SIG-M5 treated with dmso at 0.1 percent for 504 hours (cell line): ENCODE results near the gene ABCC10.
"Not testable (repeated sequence)": the region's sequence is repeated elsewhere in the genome, so short reads cannot be mapped to it uniquely, and the experiment has no call there.

ENCODE experiments used
- DNase-seq: peaks from one replicate; lab custom pipeline; 2025; ENCODE audit not compliant: unreplicated experiment; lab: John Stamatoyannopoulos, UW

The ABCC10 gene

DNA sequence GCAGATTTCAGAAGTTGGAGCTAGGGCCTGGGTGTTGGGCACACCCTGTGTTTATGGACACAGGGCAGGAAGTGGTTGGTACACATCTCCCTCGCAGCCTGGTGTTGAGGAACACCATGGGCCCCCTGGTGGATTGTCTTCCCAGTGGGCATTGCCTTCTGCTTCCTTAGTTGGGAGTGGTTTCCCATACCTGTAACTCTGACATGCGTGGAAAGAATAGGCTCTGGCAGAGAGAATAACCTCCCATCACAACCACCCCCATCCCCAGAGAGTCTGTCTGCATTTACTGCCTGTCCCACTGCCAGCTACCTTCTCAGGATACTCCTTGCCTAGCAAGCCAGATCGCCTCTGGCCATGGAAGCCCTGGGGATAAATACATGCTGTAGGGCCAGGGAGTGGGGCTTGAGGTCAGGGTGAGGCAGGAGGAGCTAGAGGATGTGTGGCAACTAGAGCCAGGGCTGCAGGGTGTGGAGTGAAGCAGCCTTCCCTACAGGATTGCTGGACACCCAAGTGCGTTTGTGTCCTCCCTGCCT is 68.1 kb downstream of the ABCC10 start:
- peak; percentile 21 for DNase-seq

DNA sequence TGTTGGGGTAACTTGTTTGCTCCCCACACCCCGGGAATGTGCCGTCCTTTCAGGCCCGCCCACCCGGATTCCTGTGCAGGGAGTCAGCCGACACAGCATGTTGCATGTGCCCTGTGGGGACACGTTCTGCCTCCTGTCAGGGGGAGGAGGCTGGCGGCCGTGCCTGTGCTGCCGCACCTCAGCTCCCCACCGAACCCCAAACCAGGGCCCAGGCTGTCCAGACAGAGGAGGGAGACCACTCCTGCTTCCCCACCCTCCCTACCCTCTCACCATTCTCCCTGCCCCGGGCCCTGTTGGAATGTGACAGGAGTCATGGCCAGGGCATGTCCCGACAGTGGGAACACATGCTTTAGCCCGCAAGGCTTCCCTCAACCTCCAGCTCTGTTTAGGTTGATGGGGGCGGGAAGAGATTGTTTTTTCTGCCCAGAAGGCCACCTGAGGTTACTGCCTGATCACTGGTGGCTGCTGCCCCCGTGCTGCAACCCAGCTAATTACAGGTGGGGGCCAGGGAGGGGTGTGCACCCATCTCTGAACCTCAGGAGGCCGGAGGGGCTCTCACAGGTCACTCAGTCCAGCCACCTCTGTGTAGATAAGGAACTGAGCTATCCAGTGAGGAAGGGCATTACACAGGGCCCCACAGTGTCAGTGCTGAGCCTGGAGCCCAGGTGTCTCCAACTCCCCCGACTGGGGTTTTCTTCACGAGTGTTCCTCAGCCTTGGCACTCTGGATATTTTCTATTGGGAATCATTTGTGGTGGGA is 69.2 kb downstream of the ABCC10 start:
- no peak for DNase-seq

DNA sequence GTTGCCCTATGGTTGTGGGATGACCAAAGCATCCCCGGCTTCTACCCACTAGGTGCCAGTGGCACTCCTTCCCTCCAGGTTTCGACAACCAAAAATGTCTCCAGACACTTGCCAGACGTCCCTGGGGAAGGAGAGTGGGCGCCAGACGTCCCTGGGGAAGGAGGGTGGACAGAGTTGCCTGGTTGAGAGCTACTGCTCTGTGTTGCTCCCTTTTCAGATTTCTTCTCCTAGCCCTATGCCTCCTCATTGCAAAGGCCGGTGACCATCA is 69.7 kb downstream of the ABCC10 start:
- DNase-seq: no peak

DNA sequence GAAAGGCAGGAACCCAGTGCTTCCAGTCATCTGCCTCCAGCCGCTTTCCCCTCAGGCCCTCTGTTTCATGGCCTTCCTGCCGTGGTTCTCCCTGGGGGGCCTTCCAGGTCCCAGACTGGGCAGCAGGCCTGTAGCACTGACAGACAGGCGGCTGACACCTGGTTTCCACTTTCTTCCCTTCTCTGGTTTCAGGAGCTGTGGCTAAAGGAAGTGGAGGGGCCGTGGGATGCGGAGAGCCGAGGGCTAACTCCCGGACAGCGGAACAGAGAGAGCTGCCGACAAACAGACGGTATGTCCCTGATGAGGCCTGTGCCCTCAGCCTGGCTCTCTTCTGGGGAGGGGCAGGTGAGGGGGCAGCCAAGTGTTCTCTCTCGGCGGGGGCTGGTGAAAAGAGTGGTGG is 70.3 kb downstream of the ABCC10 start:
- DNase-seq: no peak

DNA sequence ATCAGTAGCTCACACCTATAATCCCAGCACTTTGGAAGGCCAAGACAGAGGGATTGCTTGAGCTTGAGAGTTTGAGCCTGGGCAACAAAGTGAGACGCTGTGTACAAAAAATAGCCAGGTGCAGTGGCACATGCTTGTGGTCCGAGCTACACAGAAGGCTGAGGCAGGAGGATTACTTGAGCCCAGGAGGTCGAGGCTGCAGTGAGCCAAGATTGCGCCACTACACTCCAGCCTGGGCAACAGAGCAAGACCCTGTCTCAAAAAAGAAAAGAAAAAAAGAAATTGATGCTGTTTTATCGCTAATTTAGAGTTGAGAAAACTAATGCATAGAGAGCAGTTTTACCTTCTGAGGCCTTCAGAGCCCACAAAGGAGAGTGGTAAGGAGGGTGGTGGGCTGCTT is 71.0 kb downstream of the ABCC10 start:
- not testable (repeated sequence) for DNase-seq

DNA sequence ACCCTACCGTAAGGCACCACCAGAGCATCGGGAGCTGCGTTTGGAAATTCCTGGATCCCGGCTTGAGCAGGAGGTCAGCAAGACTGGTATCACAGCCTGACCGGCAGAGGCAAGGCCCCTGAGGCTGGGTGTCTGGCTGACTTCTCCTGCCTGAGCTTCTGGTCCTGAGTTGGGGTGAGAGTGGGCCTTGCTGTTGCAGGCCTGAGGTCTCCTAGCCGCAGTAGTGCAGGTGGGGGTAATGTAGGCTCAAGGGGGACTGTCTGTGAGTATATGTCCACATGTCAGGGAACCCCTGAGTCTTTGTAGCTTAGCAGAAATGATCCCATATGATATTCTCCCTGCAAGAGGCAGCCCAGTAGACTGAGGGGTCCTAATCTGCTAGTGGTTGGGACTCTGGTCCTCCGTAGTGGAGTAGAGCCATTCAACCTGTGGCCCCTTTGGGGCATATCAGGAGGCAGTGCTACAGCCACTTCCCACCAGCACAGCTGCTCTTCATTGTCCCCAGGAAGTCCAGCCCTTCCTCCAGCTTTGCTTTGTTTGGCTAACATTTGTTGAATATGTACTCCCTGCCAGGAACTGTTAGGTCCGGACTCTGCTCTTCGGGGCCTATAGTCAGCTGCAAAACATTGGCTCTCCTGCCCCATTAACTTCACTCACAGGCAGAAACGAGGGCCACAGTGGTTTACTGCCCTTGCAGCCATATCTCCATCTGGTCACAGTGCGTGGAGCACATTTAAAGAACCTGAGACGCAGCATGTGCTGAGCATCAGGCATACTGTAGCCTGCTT is 71.9 kb downstream of the ABCC10 start:
- no peak for DNase-seq
